GM12872 (cell line): Measurements from ENCODE around the gene GLRX2.

ENCODE experiments used
- CTCF ChIP-seq: IDR thresholded peaks from 3 replicates; pipeline ENCODE4 v1.5.1; 2011; ENCODE audit warnings: low read depth, mild to moderate bottlenecking, low read length, moderate library complexity; ENCODE audit not compliant: insufficient read depth

Gene GLRX2

GRCh38 chr1:193110246-193110645 is 5.0 kb upstream of the GLRX2 start:
- TF ChIP-seq CTCF = no peak

- TF ChIP-seq CTCF = no peak
Measured at GRCh38 chr1:193109619-193110018, 4.4 kb upstream of the GLRX2 start.

- TF ChIP-seq CTCF = no peak
Measured at GRCh38 chr1:193108471-193108870, 3.3 kb upstream of the GLRX2 start.

DNA sequence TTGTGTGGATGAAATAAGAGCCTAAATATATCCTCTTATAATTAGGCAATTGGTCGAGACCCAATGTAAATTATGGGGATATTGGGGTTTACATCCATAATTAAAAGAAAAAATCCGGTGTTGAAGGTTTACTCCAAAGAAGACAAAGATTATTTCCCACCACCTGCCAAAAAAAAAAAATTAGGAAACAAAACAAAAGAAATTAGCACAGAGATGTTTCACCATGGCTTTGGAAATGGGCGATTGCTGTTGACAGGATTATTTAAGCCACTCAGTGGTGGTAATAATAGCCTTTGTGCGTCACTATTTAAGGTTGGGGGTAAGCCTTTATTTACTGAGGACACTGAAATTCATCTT is 585 bp upstream of the GLRX2 start:
- TF ChIP-seq CTCF = no peak

DNA sequence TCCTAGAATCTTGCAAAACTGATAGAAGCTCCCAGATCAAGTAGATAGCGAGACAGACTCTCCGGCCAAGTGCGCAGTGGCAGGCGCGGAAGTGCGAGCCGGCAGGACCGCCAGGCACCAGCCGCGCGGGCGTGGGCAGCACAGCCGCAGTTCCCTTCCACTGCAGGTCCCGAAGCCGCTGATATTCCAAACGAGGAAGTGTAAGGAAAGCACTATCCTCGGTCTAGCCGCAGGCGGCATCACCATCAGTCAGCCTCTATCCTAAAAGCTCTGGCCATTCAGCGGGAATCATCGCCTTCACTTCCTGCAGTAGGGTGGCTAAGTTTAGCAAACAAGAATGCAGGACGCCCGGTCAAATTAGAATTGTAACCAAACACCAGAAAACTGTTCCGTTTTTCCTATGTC is 710 bp downstream of the GLRX2 start:
- TF ChIP-seq CTCF = no peak

- TF ChIP-seq CTCF = no peak
Measured at GRCh38 chr1:193103759-193104501, 1.3 kb downstream of the GLRX2 start.

- no peak for TF ChIP-seq CTCF
Measured at GRCh38 chr1:193102662-193103061, 2.6 kb downstream of the GLRX2 start.
